HG03457 (cell line): Measurements from ENCODE around the gene QSOX1.

Experiments used
- ATAC-seq: cut with Tn5 transposase; IDR thresholded peaks from one replicate; pipeline ENCODE4 v1.9.1; 2021; ENCODE audit warnings: moderate number of reproducible peaks; ENCODE audit not compliant: unreplicated experiment

QSOX1 gene

DNA sequence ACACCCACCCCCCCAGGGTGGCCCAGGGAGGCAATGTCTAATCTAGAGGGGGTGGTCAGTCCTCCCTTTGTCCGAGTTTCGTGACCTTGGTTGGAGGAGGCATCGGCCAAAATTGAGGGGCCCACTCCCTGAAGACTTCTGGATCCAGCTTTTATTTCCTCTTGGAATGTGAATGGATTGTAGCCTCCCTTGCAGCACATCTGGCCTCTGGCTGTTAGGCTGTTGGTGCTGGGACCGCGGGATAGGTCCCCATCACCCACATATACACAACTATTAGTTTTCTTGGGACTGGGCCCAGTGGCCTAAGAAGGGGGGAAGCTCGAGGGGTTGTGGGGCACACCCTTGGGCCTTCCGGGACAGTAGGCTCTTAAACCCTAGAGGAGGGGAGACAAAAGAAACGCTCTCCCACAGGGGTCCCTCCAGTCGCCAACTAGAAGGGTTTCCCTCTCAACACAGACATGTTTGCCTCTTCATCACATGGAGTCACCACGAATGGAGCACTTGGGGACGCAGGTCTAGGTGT is 77.9 kb downstream of the QSOX1 start:
- no peak for ATAC-seq

DNA sequence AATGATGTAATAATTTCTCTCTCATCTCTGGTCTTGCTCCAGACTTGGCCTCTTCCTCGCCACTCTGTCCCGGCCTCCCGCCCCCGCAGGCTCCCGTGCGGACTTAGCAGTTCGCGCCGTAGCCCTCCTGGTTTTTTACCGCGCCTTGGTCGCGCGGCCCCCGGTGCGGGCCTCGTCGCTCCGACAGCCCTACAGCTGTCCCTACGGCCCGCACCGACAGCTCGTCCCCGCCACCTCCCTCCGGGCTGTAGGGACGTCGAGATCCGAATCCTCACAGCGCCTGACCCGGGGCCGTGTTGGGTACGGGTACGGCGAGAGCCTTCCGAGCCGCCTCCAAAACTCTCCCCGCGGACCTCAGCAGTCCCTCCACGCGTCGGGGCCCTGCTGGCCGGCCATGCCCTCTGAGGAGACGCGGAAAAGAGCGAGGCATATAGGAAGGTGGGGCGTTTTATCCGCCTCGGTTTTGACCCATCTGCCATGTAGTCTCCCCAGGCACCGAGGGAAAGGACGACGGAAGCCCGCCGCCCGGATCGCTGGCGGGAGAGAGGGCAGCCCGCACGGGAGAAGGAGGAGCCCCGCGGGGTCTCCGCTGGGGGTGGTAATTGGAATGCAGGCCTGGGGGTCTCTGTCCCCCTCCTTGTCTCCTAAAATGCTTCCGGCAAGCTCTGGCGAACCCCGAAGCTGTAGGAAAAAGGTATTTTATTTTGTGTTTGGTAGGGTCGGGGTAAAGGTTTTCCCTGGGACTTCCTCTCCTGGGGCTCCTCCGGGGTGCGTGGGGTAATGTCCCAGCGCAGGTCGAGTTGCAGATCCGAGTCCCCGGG is 78.7 kb downstream of the QSOX1 start:
- ATAC-seq, result no peak

DNA sequence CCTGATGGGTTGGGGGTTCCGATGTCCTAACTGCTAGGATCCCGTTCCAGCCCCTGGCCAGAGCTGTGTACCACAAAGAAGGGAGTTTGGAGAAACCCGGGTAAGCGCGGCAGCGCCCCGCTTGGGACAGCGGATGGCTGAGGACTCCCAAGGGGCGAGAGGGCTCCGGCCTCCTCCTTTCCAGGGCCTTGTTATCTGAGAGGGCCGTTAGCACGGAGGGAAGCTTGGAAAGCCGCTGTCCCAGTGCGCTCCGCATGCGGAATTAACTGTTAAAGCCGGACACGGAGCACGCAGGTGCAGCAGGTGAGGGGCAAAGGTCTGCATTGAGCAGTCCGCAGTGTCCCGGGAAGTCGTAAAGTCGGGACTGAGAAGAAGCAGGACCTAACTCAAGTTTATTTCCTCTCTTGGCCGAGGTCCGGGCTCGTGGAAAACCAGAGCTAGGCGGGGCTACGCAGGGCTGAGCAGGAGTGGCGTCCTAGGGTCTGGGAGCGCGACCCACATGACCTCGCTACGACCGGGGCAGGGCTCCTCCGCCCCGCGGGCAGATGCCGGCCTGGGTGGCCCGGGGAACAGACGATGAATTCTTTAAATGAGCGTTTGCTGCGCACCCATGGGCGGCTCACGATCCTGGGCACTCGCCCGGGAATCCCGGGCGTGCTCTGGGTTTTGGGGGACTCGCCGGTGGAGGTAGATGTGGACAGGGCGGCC is 79.9 kb downstream of the QSOX1 start:
- no peak for ATAC-seq

DNA sequence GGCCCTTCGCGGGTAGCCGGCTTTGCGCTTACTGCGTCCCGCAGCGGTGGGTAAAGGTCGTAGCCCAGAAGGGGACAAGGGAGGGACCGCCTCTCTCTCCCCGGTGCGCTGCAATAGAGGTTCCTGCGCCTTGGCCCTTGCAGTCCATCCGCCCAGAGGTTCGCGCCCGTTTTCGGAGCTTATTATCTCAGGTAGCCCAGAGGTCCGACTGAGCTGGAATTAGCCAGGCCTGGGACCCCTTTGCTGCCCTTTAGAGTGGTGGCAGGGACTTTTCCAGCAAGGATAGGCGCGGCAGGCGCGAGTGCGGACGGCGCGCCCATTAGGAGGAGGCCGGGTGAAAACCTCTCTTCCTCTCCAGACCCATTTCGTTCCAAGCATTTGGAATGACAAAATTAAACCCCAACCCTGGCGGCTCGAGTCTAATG is 80.4 kb downstream of the QSOX1 start:
- ATAC-seq, result no peak

DNA sequence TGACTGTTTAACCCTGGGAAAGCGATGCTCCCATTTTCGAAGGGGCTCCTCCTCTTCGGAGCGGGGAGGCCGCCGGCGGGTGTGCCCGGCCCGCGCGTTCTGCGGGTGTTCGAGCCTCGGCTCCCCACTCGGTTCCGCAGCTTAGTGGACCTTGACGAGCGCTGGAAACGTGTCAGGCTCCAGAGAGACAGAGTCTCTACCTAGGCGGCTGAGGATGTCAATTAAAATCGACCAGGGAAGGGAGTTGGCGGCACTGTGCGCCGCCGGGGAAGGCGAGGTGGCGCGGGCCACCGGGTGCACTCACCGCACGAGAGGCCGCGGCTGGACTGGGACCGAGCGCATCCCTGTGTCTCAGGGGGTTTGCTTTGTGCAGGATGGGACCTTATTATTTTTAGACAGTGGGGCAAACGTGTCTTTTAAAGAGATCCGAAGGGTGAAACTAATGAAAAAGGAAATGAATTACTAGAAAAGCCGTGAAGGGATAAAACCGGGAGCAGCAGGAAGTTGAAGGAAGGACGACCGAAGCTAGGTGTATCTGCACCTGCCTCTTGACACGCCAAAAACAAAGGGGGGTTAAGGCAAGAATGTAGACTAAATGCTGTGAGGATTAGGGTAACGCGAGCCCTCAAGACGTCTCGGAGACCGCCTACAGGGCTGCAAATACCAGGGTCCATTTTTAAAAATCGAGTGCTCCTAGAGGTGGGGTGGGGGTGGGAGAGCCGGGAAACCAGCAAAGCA is 81.0 kb downstream of the QSOX1 start:
- ATAC-seq, result no peak

DNA sequence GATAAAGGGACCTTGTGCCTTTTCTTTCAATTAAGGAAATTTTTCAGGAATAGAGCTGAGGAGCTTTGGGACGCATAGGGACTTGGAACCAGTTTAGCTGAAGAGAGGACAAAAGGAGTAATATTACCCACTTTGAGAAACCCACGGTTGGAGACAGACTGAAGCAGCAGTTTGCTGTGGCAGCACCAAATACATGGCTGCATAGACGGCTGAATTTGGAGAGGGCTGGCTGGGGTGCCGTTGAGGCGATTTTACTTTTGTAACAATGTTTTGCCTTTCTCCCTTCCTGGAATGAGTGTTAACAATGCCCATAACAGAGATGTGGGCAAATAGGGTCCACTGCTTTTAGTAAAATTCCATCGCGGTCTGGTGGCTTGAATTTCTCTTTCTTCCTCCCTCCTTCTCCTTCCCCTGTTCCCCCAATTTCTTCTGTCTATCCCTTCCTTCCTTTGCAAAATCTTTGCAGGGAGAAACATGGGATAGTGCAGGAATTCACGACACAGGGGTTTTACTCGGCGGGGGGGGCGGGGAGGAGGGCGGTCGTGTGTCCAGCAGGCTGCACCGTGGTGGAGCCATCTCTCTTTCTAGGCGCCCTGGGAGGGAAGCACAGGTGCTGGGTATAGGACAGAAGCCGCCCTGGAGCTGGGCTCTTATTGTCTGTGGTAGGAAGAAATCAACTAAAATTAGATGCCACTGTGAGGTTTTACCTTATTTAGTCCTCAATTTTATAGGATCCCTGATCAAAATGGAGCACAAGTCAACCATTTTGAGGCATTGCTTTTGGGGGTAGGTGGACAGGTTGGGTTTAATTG is 82.2 kb downstream of the QSOX1 start:
- no peak for ATAC-seq

DNA sequence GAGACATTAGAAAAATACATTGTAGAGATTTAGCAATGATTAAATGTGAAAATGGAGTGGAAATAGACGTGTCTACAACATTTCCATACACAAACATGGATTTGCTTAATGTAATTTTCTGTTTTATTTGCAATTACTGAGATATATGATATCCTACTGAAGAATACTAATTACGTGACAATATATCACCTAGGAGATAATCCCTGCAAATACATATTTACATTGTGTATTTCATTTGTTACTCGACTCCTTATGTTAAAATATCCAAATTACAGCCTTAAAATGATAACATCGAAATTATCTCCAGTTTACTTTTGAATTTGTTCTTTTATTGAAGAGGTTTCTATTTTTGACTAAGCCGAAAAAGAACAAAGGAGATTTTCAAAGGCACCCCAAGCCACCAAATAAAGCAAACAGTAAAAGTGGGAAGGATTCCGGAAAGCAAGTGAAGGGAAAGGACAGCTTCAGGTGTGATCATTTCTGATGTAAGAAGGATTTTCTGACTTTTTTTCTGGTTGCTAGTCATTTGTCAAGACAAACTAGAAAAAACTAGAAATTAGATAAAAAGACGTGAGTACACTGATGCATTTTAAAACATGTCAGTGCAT is 83.3 kb downstream of the QSOX1 start:
- no peak for ATAC-seq

DNA sequence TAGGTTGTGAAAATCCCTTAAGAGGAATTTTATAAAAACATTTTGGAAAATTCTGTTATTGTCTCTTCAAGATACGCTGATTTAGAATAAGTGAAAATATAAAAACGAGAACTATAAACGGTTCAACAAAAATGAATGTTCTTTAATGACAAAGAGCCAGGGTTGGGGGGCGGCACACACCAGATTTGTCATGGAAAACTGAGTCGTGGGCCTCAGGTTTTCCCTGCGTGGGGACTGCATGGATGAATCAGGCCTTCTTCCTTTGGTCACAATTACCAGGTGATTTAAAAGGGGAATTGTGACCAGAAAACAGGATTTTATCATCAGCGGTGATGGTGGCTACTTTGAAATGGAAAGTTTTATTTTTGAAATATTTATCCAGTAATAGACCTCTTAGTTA is 84.0 kb downstream of the QSOX1 start:
- ATAC-seq, result no peak

DNA sequence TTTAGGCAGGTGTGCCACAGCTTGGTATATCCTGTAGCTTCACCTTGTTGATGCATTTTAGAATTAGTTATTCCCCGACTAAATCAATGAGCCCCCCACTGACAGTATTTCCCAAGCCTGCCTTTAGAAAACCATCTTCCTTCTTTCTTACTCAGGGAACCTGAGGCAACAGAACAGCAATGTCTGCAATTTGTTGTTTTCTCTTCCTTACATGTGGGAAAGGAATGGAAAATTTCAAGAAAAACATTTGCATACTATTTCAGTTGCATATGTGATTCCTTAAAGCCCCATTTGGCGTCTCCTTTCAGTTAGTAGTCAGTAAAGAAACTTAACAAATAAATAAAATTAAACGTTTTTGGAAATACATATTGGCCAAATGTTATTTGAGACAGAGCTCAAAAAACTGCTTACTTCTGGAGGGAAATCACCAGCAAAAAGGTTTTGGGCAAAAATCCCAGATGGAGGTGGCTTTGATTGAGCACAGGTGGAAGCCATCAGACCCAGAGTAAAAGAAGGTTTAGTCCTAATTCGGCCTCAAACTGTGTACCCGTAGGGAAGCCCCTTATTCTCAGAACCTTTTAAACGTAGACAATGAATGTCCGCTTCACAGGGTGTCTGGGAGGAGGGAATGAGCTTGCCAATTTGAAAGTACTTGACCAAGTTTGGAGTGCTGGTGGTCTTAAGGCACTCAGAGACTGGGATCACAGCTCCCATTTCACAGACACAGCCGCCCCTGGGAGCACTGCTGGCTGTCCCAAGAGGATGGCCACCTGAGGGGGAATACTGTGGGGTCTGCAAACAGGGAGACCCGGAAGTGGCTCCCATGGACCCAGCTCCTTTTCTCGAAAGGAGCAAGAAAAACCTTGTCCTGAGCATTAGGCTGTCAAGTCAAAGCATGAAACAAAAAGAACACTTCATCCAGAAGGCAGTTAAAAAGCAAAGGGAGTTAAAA is 84.8 kb downstream of the QSOX1 start:
- no peak for ATAC-seq

DNA sequence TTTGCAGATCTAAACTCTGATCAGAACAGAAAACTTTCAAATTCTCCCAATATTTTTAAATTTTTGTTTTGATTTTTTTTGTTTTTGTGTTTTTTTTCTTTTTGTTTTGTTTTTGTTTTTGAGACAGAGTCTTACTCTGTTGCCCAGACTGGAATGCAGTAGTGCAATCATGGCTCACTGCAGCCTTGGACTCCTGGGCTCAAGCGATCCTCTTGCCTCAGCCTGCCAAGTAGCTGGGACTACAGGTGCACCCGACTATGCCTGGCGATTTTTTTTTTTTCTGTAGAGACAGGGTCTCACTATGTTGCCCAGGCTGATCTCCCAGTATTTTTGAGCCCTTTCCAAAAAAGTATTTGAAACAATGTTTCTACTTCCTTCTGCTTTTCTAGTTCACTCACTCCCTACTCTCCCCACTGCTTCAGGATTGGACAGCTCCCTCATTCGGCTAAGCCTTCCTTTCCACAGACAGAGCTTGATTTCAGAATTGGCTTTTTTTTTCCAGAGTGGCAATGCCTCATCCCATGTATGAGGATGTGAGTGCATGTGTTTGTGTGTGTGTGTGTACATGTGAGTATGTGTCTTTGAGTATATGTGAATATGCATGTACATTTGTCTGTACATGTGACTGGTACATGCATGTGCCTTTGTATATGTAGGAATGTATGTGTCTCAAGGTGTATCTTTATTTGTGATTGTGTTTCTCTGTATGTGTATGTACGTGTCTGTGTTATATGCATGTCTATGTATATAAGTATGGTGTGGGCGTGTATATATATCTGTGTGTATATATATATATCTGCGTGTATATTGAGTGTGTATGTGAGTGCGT is 87.3 kb downstream of the QSOX1 start:
- no peak for ATAC-seq

DNA sequence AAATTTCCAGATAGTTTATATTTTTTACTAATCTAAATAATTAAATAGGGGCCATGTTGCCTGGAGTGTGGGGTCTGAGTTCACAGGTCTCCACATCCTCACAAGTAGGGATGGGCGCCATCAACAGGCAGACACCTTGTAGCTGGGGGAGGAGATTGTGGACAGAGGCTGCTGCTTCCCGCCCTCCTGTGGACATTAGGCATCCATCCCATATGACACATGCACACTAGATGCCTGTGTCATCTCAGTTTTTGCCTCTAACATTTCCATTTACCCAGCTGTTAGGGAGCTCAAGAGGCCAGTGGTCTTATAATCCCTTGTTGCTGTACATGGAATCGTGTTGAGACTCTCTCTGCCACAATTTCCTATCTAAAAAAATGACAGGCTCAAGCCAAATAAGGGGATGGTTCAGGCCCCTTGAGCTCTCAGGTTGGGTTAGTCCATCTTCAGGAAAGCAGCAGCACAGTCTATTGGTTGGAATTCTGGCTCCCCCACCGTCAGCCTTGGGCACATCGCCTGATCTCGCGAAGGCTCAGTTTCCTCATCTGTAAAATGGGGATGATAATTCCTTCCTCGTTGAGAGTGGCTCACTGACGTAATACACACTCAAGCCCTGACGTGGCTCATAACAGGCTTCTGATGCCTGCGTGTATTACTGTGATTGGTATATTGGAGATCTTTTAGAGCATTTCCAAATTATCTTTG is 89.0 kb downstream of the QSOX1 start:
- ATAC-seq, result no peak

DNA sequence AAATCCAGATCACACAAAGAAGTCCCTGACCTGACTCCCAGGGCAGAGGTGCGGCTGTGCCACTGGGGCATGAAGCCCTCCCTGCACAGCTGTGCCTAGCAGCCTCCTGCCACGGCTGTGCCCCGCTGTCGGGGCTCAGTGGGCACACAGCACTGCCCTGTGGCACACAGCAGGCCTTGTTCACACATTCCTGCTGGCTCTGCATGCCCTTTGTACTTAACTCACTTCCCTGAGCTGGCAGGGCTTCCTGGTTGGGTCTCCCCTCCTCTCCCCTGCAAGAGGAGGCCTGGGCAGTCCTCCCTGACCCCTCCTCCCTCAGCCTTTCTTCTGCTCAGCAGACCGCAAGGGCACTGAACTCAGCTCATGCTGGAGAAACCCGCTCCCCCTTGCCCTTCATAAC is 90.2 kb downstream of the QSOX1 start:
- ATAC-seq, result no peak

DNA sequence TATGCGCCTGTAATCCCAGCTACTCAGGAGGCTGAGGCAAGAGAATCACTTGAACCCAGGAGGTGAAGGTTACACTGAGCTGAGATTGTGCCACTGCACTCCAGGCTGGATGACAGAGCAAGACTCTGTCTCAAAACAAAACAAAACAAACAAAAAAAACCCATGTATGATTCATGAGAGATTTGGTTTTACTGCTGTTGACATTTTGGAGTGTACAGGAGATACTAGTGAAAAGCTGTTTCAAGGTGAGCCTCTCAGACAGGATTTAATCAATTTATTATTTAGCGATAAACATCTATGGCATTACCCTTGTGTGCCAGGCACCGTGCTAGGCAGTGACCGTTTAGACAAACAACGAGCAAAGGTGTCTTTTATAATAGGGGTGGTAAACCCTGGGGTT is 91.9 kb downstream of the QSOX1 start:
- no peak for ATAC-seq

DNA sequence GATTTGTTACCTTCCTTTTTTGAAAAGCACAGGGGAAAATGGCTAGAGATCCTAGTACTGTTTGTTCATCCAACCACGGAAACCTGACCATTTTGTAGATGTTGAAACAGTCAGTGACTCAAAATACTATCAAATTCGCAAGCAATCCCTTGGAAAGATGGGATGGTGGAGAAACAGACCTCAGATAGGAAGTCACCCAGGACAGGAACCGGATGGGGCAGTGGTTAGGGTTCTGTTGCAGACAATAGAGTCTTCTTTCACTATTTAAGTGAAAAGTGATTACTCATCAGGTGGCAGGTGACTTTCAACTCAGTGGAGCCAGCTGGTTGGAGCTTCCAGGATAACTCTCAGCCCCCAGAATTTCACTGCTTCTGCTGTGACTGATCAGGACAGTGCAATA is 92.4 kb downstream of the QSOX1 start:
- ATAC-seq, result no peak

DNA sequence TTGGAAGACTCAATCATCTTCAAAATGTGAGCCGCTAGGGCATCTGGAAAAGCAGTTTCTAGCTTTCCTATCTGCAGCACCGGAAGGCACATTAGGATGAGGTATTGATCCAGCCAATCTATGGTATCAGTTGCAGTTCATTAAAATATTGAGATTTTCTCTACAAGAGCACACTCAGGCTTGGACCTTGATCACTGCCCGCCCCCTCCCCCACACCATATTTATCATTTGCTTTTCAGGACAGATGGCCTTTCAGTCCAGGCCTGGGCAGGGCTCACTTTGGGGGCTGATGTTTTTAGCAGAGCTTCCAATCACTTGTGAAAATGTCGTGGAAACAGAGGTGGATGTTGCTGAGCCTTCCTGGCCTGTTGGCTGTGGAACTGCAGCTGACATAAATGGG is 92.9 kb downstream of the QSOX1 start:
- ATAC-seq, result no peak

DNA sequence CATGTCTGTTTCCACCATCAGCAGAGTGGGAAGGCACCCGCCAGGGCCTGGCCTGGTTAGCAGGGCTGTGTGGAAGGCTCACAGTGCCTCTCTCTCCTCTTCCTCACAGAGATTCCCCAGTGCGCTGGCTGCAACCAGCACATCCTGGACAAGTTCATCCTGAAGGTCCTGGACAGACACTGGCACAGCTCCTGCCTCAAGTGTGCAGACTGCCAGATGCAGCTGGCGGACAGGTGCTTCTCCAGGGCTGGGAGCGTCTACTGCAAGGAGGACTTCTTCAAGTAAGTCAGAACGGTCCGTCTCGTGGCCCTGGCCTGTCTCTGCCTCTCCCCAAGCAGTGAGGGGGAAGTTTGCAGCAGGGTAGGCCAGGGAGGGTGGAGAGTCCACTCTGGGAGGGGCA is 93.5 kb downstream of the QSOX1 start:
- ATAC-seq, result no peak

DNA sequence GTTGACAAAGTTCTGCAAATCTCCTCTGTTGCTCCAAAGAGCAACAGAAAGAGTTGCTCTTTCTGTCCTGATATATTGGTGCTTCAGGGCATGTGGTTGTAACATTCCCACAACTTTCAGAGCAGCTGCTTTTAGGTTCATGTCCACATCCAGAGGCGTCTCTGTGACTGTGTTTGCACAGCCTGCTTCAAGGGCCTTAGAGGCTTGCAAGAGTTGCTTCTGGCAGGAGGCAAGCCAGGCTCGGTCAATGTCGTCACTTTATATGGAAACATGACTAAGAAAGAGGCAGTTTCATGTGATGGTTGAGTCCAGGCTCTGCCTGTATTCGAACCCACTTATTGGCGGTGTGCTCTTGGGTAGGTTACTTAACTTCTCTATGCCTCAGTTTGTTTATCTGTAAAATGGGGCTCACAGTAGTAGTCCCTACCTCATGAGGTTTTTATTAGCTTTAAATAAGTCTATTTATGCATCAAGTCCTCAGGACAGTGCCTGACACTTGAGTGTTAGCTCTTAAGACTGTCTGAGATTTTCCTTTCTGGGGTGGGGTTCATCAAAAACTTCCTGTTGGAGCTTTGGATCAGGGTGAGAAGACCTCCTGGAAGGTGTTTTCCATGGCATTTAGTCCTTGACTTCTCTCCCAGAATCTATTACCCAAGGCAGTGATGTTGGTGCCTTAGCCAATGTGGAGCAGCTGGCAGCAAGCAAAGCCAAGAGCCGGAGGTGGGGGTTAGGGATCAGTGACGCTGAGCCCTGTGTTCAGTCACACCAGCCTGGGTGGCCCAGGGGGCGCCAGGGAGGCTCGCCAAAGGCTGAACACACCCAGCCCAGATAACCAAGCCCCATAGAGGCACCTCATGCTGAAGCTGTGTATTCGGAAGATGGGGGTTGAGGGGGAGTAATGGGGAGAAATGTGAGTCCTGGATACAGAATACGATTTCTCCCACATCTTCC is 94.3 kb downstream of the QSOX1 start:
- no peak for ATAC-seq
